GM19324 (cell line): ENCODE results near the gene SAC3D1.
"Not testable (repeated sequence)": the region's sequence is repeated elsewhere in the genome, so short reads cannot be mapped to it uniquely, and the experiment has no call there.

Experiments
- ATAC-seq: cut with Tn5 transposase; IDR thresholded peaks from one replicate; pipeline ENCODE4 v1.9.1; 2021; ENCODE audit warnings: mild to moderate bottlenecking, moderate library complexity; ENCODE audit not compliant: unreplicated experiment, low FRiP score

The SAC3D1 gene

DNA sequence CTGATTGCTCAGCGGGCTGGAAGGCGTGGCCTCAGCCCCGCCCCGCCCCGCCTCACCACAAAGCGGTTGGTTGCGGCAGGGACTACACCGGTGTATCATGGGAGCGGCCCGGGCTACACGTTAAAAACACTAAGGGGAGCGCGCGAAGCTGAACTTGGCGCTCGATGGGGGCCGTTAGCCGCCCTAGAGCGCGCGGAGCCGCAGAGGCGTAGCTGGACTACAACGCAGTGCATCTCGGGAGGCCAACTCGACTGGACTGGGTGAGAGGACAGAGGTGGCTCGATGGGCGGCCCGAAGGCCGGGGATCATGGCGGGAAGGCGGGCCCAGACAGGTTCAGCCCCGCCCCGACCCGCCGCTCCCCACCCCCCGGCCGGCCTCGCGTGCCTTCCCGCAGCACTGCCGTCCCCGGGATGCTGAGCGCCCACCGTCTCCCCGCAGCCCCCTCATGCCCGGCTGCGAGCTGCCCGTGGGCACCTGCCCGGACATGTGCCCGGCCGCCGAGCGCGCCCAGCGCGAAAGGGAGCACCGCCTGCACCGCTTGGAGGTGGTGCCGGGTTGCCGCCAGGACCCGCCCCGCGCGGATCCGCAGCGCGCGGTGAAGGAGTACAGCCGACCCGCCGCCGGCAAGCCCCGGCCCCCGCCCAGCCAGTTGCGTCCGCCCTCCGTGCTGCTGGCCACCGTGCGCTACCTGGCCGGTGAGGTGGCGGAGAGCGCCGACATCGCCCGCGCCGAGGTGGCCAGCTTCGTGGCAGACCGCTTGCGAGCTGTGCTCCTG, at the start of gene SAC3D1:
Gene SAC3D1, plus strand, starts transcription at position 364 of the 776 bp plus-strand sequence. Its CDS starts 83 bp downstream, at position 447.
- peak; percentile 86 for ATAC-seq

DNA sequence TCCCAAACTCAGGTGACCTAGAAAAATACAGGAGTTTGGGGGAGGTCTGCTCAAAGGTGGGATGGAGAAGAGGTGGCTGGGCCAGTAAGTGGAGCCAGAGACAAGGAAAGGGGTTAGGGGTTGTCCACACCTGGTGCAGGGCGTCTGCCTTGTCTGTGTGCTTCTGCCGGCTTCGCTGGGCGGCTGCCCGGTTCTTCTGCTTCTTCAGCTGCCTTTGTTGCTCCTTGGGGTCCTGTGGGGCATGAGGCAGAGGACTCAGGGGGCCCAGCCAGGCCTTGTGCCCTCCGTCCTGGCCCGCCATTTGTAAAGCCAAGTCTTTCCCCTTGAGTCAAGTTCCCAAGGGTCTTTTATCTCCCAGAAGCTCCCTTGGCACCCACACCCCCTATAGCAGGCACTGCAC, 46.7 kb upstream of the SAC3D1 start:
- no peak for ATAC-seq

DNA sequence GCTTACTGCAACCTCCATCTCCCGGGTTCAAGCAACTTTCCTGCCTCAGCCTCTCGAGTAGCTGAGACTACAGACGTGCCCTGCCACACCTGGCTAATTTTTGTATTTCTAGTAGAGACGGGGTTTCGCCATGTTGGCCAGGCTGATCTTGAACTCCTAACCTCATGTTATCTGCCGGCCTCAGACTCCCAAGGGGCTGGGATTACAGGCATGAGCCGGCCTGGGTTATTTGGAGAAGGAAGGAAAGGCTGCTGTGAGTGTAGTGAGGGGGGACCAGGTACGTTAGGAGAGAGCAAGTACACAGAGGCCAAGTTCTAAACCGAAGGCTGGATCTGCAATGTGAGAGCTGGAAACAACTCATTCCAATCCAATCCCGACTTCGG, 44.7 kb upstream of the SAC3D1 start:
- no peak for ATAC-seq

DNA sequence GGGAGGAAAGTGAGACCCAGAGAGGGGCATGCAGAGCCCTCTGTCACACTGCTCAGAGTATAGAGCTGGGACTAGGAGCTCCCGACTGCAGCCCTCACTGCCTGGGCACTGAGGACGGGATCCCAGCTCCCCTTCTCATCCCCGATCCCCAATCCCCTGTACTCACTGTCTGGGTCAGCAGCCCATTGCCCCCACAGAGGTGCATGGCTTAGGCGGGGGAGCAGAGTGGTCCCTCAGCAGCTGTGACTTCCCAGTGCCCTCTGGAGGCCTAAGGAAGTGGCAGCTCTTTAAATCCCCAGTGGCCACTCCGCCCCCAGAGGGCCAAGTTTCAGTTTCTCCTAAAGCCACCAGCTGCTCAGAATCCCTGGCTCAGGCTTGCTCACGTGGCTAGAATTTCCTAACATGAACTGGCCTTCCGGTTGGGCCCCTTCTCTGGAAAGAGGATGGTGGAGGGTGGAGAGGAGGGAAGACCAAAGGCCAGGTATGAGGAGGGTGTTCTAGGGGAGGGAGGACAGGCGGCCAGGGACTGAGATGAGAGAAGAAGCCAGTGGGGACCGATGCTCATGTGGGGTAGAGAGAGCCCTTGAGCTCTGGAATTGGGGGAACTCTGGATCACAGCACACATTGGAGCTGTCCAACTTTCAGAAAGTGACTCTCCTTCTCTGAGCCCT, 44.2 kb upstream of the SAC3D1 start, which contains the start of gene BATF2:
Gene BATF2, minus strand, starts transcription at position 262 of the 671 bp plus-strand sequence. Its CDS starts 57 bp downstream, at position 205.
- ATAC-seq = no peak

DNA sequence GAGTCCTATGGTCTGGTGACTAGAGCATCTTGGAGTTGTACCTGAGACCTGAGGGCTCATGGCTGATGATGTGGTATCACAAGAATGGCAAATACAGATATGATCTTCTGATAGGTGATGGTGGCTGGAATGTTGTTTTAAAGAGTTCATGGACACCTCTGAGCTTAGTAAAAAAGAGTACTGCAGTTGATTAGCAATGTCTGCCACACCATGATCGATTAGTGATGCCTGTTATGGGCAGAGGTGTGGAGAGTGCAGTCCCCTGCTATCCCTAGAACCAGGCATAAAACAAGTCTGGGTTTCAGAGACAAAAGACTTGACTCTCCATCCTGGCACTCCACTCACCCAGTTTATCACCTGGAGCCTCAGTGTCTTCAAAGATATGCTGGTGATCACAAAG, 42.9 kb upstream of the SAC3D1 start:
- no peak for ATAC-seq

DNA sequence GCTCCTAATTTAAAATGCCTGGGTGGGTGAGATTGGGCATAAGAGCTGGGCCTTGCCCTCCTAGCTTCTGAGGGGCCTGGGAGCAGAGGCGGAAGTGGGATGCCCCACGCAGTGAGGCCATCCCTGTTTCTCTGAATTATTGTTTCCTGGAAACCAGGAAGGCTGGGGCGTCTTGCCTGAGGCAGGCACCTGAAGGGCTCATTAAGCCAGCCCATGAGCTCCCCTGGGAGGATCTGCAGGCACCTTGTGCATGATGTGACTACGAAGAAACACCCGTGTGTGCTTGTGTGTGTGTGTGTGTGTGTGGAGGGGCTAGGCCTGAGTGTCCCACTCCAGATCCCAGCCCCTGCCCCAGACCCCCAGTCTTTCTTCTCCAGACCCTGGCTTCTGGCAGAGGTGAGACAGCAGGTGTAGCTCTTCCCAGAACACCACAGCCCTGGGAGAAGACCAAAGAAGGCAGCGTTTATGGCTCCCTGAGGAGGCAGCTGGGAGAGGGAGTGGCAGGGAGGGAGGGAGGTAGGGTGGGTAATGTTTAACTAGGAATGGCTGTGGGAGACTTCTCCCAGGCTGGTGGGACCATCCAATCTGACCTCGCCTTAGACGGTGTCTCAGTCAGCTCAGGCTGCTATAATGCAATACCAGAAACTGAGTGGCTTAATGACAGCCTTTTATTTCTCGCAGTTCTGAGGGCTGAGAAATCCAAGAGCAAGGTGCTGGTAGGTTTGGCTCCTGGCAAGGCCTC, 42.1 kb upstream of the SAC3D1 start:
- ATAC-seq = no peak

DNA sequence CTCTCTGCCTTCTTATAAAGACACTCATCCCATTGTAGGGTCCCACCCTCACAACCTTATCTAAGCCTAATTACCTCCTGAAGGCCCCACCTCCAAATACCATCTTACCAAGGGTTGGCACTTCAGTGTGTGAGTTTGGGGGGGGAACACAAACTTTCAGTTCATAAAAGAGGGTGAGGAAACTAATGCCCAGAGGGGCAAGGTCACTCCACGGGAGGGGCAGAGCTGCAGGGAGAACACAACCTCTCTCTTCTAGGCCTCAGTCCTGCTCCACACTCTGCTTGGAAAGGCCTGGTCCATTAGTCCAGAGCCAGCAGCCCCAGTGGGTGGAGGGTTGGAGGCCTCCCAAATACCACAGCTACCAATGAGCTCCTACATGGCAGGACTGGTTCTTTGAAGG, 41.5 kb upstream of the SAC3D1 start:
- no peak for ATAC-seq

DNA sequence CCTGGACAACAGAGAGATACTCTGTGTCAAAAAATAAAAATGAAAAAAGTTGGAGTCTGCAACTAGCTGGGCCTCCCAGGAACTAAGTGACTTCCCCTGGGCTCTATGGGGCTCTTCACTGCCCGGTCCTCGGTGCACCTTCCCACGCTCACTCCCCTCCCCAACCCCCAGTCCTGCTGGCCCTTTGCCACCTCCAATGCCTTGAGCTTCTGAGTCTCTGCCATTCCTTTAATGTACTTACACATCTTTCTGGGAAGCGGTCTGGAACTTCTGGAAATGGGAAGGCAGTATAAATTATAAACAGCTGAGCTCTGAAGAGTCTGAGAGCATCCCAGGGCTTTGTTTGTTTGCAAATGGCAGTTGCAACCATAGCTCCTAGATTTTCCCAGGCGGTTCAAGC, 38.3 kb upstream of the SAC3D1 start:
- no peak for ATAC-seq

DNA sequence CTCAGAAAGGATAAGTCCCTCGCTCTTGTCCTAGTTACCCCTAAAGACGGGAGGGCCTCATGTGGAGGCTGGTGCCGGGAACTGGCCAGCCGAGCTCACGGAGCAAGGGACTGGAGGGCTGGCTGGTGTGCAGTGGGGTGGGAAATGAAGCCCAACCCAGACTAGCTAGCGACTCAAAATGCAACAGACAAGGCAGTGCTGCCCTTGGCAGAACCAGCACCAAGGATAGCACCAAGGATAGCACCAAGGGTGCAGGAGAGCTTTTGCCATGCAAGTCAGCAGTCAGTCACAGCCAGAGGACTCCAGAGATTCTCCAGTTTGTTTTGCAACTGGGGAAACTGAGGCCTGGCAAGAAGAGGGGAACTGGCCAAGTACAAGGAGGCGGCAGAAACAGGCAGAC, 37.7 kb upstream of the SAC3D1 start:
- no peak for ATAC-seq

DNA sequence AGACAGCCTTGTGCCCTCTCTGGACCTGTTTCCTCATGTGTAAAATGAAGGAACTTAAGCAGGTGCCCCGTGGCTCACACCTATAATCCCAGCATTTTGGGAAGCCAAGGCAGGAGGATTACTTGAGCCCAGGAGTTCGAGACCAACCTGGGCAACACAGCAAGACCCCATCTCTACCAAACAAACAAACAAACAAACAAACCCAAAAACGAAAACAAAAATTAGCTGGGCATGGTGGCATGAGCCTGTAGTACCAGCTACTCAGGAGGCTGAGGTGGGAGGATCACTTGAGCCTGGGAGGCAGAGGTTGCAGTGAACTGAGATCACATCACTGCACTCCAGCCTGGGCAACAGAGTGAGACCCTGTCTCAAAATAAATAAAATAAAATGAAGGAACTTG, 37.0 kb upstream of the SAC3D1 start:
- not testable (repeated sequence) for ATAC-seq

DNA sequence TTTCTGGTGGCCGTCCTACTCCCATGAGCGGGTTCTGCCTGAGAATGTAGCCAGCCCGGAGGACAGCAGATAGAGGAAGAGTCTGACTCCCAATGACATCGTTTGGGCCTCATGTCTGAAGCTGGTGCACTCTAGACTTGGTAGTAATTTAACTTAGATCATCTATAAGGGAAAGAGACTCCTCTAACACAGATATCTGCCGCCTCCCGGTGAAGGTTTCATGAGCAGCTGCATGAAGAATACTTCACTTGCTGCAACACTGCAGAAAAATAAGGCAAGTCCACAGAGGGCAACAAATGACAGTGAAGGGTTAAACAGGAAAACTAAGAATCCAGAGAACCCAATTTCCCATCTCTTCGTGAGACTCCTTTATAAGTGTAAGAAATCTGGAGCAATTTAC, 33.0 kb upstream of the SAC3D1 start:
- ATAC-seq = no peak

DNA sequence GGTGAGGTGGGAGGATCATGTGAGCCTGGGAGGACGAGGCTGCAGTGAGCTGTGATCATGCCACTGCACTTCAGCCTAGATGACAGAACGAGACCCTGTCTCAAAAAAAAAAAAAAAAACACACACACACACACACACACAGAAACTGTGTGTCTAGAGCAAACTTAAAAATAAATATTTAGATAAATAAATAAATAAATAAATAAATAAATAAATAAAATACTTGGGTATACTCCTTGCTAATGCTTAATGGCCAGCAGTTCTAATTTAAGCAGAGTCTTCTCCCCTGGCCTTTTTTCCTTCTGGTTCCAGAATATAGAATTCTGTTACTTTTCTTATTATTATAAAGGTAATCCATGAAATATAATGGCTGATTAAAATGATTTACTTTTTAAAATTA, 32.1 kb upstream of the SAC3D1 start:
- no peak for ATAC-seq

DNA sequence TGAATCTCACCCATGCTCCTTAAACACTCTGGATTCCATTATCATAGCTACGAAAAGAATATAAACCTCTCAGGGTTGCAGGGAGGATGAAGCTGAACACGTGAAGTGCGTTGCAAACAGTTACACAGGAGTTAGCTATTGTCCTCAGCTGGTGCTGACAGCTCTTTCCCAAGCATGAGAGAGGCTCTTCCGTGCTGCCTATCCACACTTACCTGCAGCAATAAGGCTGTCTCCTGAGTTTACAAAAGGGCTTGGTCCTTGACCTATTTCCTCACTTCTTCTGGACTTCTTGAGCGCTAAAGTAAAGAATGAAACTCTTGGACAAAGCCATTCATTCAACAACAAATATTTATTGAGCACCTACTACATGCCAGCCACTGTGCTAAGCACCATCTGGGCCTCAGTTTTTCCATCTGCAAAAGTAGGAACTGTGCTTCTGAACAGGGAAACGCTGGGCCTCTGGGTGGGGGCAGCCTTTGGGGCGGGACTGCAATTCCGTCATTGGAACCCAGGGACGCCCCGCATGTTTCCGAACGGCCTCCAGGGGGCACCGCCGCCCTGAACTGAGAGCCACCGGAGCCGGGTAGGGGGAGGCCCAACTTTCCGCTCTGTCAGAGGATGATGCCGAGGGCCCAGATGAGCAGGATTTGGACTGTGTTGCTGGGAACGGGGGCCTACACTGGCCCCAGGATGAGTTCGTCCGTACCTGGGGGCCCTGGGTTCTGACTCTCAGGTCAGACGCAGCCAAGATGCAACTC, 27.7 kb upstream of the SAC3D1 start:
- ATAC-seq = peak; percentile 64

DNA sequence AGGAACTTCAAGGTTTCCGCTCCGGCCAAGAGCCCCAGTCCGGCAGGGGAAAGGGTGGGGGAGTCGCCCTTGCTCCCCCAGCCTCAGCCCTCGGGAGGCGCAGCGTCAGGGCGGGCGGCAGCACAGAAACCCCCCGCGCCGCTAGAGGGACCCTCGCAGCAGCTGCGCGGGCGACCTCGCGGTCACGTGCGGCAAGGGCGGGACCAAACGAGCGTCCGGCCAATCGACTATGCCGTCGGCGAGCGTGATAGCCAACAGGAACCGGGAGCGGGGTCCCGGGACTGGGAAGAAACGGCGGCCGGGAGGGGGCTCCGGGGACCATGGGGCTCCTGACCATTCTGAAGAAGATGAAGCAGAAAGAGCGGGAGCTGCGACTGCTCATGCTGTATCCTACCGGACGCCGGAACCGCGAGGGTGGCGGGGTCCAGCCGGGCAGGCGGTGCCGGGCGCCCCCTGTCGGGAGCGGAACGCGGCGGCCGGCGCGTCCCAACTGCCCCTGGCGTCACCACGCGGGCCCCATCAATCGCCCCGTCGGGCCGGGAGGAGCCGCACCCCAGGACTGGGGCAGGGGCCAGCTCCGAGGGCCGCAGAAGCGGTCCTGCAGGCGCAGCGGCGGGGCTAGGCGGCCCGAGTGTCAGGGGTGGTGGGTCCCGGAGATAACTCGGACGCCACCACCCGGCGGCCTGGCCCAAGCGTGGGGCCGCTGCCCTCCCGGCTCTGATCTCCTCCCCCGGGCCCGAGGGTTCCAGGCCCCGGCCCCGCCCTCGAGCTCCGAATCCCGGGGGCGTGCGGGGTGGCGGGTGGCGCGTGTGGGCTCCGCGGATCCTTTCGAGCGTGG, 26.9 kb upstream of the SAC3D1 start, which contains the start of gene ARL2:
Gene ARL2, plus strand, starts transcription at position 273 of the 838 bp plus-strand sequence. Its CDS starts 48 bp downstream, at position 321.
- peak; percentile 86 for ATAC-seq

DNA sequence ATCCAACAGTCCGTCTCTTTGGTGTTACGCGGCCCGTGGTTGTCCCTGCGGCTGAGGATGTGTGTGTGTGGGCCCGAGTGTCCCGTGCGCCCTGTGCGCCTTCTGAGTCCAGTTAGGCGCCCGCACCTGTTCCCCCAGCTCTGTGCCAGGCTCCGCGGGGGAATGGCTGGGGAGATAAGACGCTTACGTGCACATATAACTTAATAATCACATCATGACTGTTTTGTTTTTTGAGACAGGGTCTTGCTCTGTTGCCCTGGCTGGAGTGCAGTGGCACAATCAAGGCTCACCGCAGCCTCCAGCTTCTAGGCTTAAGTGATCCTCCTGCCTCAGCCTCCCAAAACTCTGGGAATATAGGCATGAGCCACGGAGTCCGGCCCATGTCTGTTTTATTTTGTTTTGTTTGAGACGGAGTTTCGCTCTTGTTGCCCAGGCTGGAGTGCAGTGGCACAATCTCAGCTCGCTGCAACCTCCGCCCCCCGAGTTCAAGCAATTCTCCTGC, 26.2 kb upstream of the SAC3D1 start:
- ATAC-seq = no peak

DNA sequence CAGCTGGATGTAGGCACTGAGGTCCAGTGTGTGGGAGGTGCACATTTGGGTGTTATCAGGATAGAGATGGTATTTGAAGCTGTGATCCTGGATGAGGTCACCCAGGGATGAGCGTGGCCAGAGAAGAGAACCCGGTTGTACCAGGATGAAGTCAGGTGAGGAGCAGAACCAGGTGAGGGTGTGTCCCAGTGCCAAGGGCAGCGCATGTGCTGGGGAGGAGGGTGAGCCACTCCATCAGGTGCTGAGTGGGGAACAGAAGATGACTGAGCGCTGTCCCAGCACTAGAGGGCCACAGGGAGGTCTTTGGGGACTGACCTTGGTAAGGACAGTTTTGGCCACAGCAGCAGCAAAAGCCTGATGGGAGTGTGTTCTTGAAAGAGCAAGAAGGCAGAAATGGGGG, 24.3 kb upstream of the SAC3D1 start:
- no peak for ATAC-seq

DNA sequence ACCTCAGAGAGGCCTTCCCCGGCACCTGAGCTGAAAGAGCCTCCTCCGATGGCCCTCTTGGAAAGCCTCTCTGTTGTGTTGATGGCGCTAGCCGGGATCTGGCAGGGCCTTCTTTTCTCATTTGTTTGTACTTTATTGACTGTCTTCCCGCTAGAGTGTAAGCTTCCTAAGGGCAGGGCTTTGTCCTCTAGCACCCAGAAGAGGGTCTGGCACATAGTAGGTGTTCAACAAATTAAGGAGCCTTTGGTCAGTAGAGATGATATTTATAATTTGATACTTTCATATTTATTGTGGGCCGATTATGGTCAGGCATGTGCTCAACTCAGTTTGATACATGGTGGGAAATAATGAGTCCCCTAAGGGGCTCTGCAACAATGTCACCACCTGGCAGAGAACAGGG, 23.1 kb upstream of the SAC3D1 start:
- ATAC-seq = no peak

DNA sequence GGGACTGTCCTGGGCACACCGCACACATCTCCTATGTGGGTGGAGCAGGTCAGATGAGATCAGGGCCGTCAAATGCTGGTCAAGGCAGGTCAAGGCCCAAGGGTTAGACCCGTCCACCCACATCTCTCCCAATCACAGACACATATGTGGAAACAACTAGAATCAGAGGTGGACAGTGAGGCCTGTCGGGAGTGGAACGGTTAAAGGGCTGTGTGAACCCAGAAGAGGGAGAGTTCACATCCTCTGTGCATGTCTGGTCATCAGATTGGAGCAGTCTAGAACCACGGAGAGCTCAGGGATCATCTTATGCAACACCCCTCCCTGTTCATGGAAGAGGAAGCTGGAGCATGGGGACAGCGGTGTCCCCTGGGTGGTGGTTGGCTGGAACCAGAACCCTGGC, 21.2 kb upstream of the SAC3D1 start:
- no peak for ATAC-seq

DNA sequence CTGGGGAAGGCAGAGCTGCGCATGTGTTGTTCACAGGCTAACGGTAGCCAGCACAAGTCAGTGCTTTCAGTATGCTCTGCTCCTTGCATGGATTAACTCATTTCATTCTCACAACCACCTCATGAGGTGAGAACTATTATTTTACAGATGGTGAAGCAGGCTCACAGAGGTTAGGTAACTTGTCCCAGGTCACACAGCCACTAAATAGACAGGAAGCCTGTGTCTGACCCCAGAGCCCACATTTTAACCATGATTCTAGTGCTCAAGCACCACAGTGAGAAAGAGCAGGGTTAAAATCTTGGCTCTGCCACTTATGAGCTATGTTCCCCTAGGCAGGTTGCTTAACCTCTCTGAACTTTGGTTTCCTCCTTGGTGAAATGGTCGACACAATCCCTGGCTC, 20.0 kb upstream of the SAC3D1 start:
- ATAC-seq = no peak
